ENCODE results near the gene DCAF6.

The DCAF6 gene

GRCh38 chr1:167922023-167922422 lies 14.5 kb upstream of the DCAF6 start:
- no peak overlapping the region for H3K27ac ChIP-seq (ENCODE audit: low read length)
- H3K36me3 ChIP-seq (ENCODE audit: insufficient read depth, low read length) = peaks cover 11% of the 10 kb centered on the region; the same call in 1 of the 2 replicates
- DNase-seq = no peak
- TF ChIP-seq CTCF (IDR thresholded peaks at IDR 0.05; ENCODE audit: borderline replicate concordance, extremely low read depth, low read length, poor library complexity, severe bottlenecking) (no peak), EZH2 (IDR thresholded peaks at IDR 0.05; ENCODE audit: borderline replicate concordance, low read depth, low read length, severe bottlenecking) (no peak)
- no peak overlapping the region for H2AFZ ChIP-seq (ENCODE audit: low read depth, low read length)
- peaks cover 12% of the 10 kb centered on the region for H3K79me2 ChIP-seq (ENCODE audit: insufficient read depth, low read length)
- no peak overlapping the region for H3K9ac ChIP-seq (ENCODE audit: low read depth, low read length)
- no peaks in the 10 kb centered on the region for H4K20me1 ChIP-seq (ENCODE audit: insufficient read depth, low read length)
- H3K9me3 ChIP-seq (ENCODE audit: insufficient read depth, low read length, severe bottlenecking) = no peaks in the 10 kb centered on the region
- H3K4me3 ChIP-seq (ENCODE audit: low read depth in 1 of 2, low read length in 2 of 2) = no peak overlapping the region
- no peak overlapping the region for H3K4me2 ChIP-seq (ENCODE audit: insufficient read depth, low read length)
- H3K4me1 ChIP-seq (ENCODE audit: insufficient read depth, low read length) = no peaks in the 10 kb centered on the region
- ATAC-seq (ENCODE audit: insufficient read depth, low read depth) = no peak
- H3K27me3 ChIP-seq (ENCODE audit: insufficient read depth, low read length, poor library complexity) = no peaks in the 10 kb centered on the region

GRCh38 chr1:167922611-167923074 lies 13.8 kb upstream of the DCAF6 start:
- Histone ChIP-seq H3K4me1 (ENCODE audit: insufficient read depth, low read length) (no peaks in the 10 kb centered on the region), H4K20me1 (ENCODE audit: insufficient read depth, low read length) (no peaks in the 10 kb centered on the region), H2AFZ (ENCODE audit: low read depth, low read length) (no peak overlapping the region), H3K9me3 (ENCODE audit: insufficient read depth, low read length, severe bottlenecking) (no peaks in the 10 kb centered on the region), H3K9ac (ENCODE audit: low read depth, low read length) (no peak overlapping the region), H3K36me3 (ENCODE audit: insufficient read depth, low read length) (peaks cover 6% of the 10 kb centered on the region; the same call in 1 of the 2 replicates), H3K4me2 (ENCODE audit: insufficient read depth, low read length) (no peak overlapping the region), H3K27ac (ENCODE audit: low read length) (no peak overlapping the region), H3K79me2 (ENCODE audit: insufficient read depth, low read length) (peaks cover 18% of the 10 kb centered on the region), H3K4me3 (ENCODE audit: low read depth in 1 of 2, low read length in 2 of 2) (no peak overlapping the region), H3K27me3 (ENCODE audit: insufficient read depth, low read length, poor library complexity) (no peaks in the 10 kb centered on the region)
- TF ChIP-seq EZH2 (IDR thresholded peaks at IDR 0.05; ENCODE audit: borderline replicate concordance, low read depth, low read length, severe bottlenecking) (no peak), CTCF (IDR thresholded peaks at IDR 0.05; ENCODE audit: borderline replicate concordance, extremely low read depth, low read length, poor library complexity, severe bottlenecking) (no peak)
- DNase-seq = no peak
- ATAC-seq (ENCODE audit: insufficient read depth, low read depth) = no peak

GRCh38 chr1:167923324-167924056 lies 13.0 kb upstream of the DCAF6 start:
- no peak for DNase-seq
- Histone ChIP-seq H3K9me3 (ENCODE audit: insufficient read depth, low read length, severe bottlenecking) (no peaks in the 10 kb centered on the region), H3K9ac (ENCODE audit: low read depth, low read length) (no peak overlapping the region), H4K20me1 (ENCODE audit: insufficient read depth, low read length) (no peaks in the 10 kb centered on the region), H3K36me3 (ENCODE audit: insufficient read depth, low read length) (no peaks in the 10 kb centered on the region), H3K4me2 (ENCODE audit: insufficient read depth, low read length) (no peak overlapping the region), H3K79me2 (ENCODE audit: insufficient read depth, low read length) (peaks cover 23% of the 10 kb centered on the region), H3K4me3 (ENCODE audit: low read depth in 1 of 2, low read length in 2 of 2) (no peak overlapping the region), H3K27ac (ENCODE audit: low read length) (no peak overlapping the region), H3K4me1 (ENCODE audit: insufficient read depth, low read length) (no peaks in the 10 kb centered on the region), H2AFZ (ENCODE audit: low read depth, low read length) (no peak overlapping the region), H3K27me3 (ENCODE audit: insufficient read depth, low read length, poor library complexity) (no peaks in the 10 kb centered on the region)
- TF ChIP-seq EZH2 (IDR thresholded peaks at IDR 0.05; ENCODE audit: borderline replicate concordance, low read depth, low read length, severe bottlenecking) = no peak
- no peak for TF ChIP-seq CTCF (IDR thresholded peaks at IDR 0.05; ENCODE audit: borderline replicate concordance, extremely low read depth, low read length, poor library complexity, severe bottlenecking)
- ATAC-seq (ENCODE audit: insufficient read depth, low read depth) = no peak
